Gastrocnemius medialis (tissue), 4 donors: ENCODE measurements around the gene ADAMTSL3.

Experiments
- CTCF ChIP-seq, 5 experiments: fragments of 450-650 bp in 3 of 5; fragments of 200-600 bp in 2 of 5; sonication (generic) in 2 of 5; IDR thresholded peaks in 4 of 5; conservative IDR thresholded peaks in 1 of 5; 1 replicate in 4 of 5; 2 replicates in 1 of 5; pipeline ENCODE4 v1.5.1; 2016 to 2019; ENCODE audit warnings: antibody characterized with exemption in 5 of 5, mild to moderate bottlenecking in 3 of 5, moderate library complexity in 3 of 5
- POLR2A ChIP-seq, 2 donors: fragments of 450-650 bp; IDR thresholded peaks; one replicate each; pipeline ENCODE4 v1.6.1; 2017; ENCODE audit warnings: antibody characterized with exemption in 2 of 2, mild to moderate bottlenecking in 2 of 2, moderate library complexity in 2 of 2

- TF ChIP-seq CTCF (IDR thresholded peaks at IDR 0.05 in 4 of 5, conservative IDR thresholded peaks at IDR 0.05 in 1 of 5) (no peak), POLR2A (IDR thresholded peaks at IDR 0.05) (no peak)
Observed at GRCh38 chr15:84079885-84080777, 426.2 kb downstream of the ADAMTSL3 start.
